ENCODE measurements around the gene RFTN2. TPM values are rescaled to one million over a fixed set of nuclear protein-coding genes. Genes with fewer than 3 reads are reported as not detected.
"Not testable (repeated sequence)": the region's sequence is repeated elsewhere in the genome, so short reads cannot be mapped to it uniquely, and the experiment has no call there.

Gene RFTN2
- total RNA-seq, 2 donors from 2014 or later, result 5.4 to 11.4 TPM

DNA sequence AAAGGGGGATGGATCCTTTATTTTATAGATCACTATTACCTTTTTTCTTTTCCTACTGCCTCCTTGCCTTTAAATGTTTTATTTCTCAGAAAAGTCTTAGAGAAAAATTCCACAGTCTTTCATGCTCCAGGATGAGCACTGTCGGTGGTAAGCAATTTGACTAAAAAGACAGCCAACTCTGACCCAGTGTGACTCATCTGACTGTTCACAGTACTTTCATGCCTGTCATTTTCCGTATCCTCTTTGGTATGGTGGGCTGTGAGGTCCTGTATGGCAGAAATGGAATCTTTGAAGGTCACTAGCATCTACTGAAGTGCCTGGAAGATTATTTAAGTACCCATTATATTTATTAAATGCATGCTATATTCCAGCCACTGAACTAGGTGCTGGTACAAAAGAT, 2.1 kb upstream of the RFTN2 start:
- DNase-seq (ENCODE audit: low spot score), result no peak
- intact Hi-C loops (cut with DNase I), result no loop called here

DNA sequence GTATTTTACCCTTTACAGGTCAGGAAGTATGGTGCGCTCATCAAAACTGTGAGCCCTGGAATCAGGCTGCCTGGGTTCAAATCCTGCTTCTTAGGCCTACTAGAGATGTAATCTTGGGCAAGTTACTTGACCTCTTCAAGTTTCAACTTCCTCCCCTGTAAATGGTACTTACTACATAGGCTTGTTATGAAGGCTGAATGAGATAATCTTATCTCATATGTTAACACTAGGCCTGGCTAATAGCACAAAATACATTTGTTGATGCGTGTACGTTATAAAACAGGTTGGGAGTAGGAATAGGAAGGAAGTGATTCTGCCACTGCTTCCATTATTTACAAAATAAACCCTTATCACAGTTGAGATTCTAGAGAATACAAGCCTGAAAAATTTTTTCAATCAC, 1.7 kb upstream of the RFTN2 start:
- intact Hi-C loops (cut with DNase I), result no loop called here
- no peak for DNase-seq (ENCODE audit: low spot score)

DNA sequence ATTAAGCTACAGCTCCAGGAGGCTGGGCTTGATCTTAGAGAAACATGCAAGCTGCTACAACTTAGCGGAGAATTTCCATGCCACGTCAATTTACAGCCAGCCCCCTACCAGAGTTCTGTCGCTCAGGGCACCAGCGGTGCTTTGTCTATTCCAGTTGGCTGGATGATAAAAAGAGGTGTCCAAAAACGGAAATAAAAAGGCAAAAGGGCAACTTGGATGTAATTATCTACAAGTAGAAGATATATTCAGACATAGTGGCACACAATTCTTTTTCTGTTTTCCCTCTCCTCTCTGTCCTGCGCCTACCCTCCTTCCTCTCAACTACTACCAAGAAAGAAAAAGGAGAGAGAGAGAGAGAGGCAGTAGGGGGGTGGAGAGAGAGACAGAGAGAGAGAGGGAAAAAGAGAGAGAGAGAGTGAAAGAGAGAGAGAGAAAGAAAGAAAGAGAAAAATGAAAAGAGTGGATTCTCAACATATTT, 363 bp upstream of the RFTN2 start:
- intact Hi-C loops (cut with DNase I), result no loop called here
- no peak for DNase-seq (ENCODE audit: low spot score)

DNA sequence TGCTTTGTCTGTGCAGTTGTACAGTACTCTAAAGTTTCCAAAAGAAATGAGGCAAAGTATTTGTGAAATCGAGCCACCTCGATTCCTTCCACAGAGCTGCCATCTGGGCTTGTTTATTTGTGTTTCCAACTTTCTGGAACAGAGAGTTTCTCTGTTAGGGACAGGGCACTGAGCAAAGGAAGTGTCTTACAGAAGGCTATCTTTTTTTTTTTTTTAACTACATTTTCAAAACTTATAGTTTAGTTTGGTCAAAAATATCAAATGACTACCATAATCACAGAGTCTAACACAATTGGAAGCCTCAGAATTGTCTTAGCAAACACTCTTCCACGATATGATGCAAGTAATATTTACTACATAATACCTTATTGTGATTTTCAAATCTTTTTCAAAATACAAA, 796 bp downstream of the RFTN2 start:
- no peak for DNase-seq (ENCODE audit: low spot score)
- intact Hi-C loops (cut with DNase I), result no loop called here

DNA sequence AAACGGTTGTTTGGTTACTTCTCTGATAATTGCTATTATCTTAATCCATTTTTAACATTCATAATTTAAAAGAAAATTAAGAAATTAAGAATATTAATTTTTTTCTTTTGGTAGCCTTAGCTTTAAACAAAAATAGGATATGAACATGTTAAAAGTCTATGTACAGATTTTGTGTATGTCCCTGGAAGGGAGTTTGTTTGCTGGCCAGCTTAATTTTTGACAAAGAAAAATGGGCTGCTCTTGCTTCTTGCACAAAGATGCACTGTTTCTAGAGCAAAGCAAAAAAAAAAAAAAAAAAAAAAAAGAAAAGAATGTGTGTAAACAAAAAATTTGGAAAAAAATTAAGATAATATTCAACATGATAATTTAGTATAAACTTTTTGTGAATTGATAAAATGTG, 1.3 kb downstream of the RFTN2 start:
- DNase-seq (ENCODE audit: low spot score), result no peak
- intact Hi-C loops (cut with DNase I), result no loop called here

DNA sequence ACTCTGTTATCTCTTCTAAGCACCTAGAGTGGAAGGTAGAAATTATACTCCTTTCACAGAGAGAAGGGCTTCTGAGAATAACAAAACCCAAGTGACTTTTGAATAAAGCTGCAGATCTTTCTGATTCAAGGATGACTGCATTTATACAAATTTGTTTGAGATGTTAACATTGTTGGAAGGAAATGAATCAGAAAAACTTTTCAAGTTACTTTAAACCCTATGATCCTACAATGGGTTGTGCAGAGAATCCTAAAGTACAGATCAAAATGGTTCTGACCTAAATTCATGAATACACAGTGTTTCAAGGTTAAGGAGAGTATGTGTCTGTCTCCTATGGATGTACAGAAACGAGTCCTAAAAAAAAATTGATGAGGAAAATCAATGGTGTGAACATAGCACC, 1.8 kb downstream of the RFTN2 start:
- intact Hi-C loops (cut with DNase I), result no loop called here
- DNase-seq (ENCODE audit: low spot score), result no peak

DNA sequence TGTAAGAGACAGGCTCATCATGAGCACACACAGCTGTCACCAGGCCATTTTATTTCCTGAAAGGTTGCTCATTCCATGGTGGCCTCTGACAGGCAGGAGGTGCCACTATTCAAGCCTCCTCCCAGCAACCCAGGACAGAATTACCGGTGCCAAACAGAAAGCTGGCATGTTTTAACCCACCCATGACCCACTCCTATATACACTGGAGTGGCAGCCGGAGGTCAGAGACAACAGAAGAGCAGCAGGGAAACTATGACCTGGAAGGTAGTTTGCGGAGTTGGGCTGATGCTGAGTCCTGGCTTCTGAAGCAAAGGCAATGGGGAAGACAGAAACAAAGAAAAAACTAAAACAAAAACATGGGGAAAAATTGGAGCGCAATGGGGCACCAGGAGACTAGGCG, 2.3 kb downstream of the RFTN2 start:
- intact Hi-C loops (cut with DNase I), result no loop called here
- no peak for DNase-seq (ENCODE audit: low spot score)

DNA sequence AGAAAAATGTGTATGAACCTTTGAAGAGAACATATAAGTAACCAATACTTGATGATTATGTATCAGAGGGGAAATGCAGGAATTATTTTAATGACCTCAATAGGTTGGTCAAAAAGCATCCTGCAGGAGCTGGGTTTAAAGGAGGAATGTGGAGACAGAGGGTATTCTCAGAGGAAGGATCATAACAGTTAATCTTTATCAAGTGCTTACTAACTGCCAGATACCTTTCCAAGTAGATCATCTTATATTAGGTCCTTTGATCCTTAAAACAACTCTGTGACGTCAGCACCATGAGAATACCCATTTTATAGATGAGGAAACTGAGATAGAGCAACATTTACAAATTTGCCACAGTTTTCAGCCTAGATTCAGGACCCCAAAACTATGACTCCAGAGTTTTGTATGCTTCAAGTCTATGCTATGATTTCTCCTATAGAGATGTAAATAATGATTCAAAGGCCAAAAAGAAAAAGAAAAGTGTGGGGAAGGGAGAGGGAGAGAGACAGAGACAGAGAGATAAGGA, 3.0 kb downstream of the RFTN2 start:
- intact Hi-C loops (cut with DNase I), result no loop called here
- no peak for DNase-seq (ENCODE audit: low spot score)

DNA sequence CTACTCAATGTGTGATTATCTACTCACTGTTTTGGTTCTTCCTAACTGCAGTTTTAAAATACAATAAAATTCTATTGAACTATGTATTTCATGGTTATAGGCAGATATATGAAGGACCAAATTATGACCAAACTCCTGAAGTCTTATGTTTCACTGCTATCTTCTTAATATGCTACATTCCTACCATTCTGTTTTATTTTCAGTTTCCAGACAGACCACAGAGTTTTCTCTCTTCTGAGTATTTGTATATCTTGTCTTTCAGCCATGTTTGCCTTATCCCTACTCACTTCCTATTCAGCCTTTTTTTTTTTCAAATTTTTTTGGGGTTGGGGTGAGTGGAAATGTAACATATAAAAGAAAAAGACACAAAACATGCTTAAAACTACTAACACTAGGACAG, 6.3 kb downstream of the RFTN2 start:
- intact Hi-C loops (cut with DNase I), result no loop called here
- no peak for DNase-seq (ENCODE audit: low spot score)

DNA sequence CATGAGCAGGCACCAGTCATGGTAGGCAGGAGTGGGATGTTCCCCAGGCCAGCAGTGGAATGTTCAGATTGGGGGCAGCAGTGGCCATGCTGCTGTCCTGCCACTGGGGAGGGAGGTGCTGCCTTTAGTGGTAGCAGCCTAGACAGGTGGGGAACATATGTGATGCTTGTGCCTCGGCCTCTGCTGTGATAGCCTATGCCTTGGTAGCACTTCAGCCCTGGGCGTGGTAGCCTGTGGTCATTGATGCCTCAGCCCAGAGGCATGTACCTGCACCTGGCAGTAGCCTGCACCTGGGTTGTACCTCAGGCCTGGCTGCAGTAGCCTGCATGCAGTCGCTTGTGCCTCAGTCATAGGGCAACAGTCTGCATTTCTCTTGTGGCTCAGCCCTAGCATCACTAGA, 7.1 kb downstream of the RFTN2 start:
- no peak for DNase-seq (ENCODE audit: low spot score)
- intact Hi-C loops (cut with DNase I), result no loop called here

DNA sequence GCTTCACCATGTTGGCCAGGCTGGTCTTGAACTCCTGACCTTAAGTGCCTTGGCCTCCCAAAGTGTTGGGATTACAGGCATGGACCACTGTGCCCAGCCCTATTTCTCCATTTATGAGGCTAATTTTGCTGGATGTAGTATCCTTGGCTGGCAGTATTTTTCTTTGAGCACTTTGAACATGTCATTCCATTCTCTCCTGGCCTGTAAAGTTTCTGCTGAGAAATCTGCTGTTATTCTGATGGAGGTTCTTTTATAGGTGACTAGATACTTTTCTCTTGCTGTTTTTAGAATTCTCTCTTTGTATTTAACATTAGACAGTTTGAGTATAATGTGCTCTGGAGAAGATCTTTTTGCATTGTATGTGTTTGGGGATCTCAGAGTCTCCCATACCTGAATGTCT, 9.1 kb downstream of the RFTN2 start:
- intact Hi-C loops (cut with DNase I), result no loop called here
- DNase-seq (ENCODE audit: low spot score), result no peak

DNA sequence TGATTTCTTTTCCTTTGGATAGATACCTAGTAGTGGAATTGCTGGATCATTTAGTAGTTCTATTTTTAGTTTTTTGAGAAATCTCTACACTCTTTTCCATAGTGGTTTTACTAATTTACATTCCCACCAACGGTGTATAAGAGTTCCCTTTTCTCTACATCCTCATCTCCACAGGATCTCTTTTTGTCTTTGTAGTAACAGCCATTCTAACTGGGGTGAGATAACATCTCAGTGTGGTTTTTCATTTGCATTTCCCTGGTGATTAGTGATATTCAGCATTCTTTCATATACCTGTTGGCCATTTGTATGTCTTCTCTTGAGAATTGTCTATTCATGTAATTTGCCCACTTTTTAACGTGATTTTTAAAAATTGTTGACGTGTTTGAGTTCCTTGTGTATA, 13.8 kb downstream of the RFTN2 start:
- intact Hi-C loops (cut with DNase I), result no loop called here
- DNase-seq (ENCODE audit: low spot score), result no peak

DNA sequence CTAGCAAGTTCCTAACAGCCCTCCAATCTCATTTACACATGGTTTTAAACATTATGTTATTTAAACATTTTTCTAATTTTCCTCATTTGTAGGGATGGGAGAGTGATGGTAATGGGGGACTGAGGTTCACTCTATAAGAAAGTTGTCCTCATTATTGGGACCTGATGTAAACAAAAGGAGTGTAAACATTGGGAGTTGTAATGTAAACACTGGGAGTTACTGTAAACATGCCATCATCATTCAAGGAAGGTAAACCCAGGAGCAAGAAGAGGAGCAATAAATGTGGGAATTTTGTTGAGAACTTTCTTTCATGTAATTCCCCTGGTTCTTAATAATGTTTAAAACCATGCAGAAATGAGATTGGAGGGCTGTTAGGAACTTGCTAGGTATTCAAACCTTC, 17.8 kb downstream of the RFTN2 start:
- intact Hi-C loops (cut with DNase I), result no loop called here

DNA sequence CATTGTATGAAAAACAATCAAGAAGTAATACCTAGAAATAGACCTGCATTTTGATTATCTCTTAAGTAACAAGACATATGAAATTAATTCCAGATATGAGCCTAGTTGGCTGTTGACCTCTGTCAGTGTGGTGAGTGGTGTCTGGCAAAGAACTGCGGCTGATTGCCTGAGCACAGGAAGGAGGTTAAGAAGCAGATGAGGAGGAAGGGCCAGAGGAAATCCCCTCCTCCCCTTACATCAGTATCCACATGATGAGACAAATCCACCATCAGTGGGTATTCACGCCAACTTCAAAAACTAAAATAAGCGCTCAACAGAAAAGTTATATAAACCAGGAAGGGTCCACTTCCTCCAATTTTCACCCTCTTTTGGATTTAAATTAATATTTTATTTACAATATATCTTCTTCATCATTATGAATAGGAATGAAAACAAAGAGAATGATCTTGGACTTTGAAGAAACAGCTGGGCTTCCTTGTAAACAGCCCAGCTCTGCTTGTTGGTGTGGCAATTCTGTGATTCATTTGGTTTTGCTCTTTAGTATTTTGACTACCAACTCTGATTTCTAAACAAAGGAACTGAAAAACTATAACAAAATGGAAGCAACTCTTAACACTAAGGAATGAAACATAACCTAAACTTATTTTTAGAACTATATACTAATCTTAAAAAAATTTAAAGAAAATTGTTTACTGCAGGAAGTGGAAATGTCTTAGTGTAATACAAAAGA, 27.3 kb downstream of the RFTN2 start:
- intact Hi-C loops (cut with DNase I), result no loop called here
- no peak for DNase-seq (ENCODE audit: low spot score)

More for the DNA sequence above, 17.8 kb downstream of the RFTN2 start:
- DNase-seq (ENCODE audit: low spot score), result no peak

DNA sequence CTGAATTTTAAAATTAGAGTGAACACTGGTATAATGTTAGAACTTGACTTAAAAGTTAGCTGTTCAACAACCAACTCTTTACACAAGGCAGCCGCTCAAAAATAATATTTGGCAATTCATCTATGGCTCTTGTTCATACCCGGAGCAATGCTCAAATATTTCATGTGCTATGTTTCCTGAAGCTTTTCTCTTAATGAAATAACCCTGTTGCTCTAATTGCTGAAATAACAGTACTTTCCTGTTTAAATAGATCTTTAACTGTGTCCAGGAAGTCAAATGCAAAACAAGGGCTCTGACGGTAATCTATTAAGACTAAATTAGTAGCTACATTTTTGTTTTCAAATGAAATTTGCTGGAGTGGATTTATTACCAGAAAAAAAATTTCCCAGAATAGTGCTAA, 33.7 kb downstream of the RFTN2 start:
- intact Hi-C loops (cut with DNase I), result no loop called here
- DNase-seq (ENCODE audit: low spot score), result no peak

DNA sequence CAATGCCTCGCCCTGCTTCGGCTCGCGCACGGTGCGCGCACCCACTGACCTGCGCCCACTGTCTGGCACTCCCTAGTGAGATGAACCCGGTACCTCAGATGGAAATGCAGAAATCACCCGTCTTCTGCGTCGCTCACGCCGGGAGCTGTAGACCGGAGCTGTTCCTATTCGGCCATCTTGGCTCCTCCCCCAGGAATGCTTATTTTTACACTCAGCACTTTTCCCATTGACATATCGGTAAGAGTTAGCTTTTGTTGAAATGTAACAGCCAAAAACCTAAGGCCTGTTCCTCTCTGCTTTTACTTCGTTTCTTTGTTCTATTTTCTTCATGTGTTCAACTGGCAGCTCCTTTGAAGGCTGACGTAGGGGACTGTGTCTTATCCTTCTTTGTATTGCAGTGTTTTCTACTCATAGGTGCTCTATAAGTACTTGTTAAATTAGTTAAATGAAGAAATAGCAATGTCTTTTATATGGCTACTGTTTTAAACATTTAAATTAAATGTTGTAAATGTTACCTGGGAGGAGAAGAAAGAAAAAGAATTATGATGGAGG, 34.7 kb downstream of the RFTN2 start:
- intact Hi-C loops (cut with DNase I), result not testable (repeated sequence)

DNA sequence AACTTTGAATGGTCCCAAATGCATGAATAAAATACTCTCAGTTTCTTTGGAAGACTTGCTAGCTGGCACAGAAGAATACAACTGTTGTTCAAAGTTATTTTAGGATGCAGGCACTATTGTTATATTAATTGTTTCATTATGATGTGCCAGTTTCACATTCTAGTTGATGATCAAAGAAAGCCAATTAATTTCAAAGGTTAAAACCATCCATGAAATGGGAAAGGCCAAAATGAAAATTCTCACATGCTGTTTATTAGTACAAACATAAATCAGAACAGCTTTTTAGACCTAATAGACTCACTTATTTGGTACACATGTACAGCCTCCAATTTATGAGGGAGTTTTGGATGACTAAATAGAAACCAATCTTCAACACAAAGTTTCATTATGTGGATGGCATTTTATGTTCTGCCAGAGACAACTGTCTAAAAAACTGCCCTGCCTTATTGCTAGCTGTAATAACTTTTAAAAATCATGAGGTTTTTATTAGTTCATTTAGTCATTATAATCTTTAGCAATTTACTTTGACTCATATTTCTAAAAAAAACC, 42.2 kb downstream of the RFTN2 start:
- intact Hi-C loops (cut with DNase I), result no loop called here
- no peak for DNase-seq (ENCODE audit: low spot score)

More for the DNA sequence above, 34.7 kb downstream of the RFTN2 start:
- DNase-seq (ENCODE audit: low spot score), result not testable (repeated sequence)

DNA sequence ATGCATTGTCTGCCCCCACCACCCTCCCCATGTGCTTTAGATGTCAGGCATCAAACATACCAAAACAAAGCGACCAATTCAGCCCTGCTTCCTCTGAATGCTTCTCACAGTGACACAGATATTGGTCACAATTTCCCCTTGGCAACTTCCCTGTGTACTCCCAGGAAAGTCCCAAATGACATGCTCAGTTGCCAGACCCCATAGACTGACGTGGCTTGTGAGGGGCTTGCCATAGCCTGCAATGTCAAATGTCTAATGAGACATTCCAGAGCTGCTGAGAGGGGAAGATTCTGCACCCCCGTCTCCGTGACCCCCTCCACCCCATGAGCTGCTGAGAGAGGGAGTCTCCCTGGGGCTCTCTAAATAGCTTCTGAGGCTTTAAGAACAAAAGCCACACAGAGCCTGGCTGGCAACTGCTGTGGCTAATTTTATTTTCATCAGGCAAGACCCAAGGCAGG, 47.3 kb downstream of the RFTN2 start:
- intact Hi-C loops (cut with DNase I), result no loop called here
- DNase-seq (ENCODE audit: low spot score), result no peak

DNA sequence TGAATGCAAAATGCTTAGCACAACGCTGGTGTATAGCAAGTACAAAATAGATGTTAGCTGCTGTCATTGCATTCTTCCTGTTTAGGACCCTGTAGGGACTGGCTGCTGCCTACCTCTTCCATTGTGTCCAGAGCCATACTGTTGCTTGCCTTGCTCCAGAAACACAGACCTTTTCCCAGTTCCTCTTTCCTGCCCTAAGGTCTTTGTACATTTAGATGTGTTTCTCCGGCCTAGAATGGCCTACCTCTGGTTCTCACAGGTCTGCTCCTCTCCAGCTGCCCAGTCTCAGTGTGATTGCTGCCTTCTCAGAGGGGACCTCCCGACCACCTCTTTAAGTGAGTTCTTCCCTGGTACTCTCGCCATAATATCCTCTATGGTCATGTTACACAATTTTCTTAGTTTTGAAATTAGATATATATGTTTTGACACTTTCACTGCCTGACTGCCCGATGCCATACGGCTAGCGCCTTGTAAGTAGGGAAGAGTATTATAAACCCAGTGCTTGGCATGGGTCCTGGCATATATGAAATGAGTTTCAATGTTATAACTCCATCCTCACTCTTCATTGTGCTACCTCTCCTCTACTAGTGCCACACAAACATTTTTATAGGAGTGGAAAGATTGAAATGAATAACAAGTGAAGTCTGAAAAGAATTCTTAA, 48.3 kb downstream of the RFTN2 start:
- no peak for DNase-seq (ENCODE audit: low spot score)
- intact Hi-C loops (cut with DNase I), result no loop called here

DNA sequence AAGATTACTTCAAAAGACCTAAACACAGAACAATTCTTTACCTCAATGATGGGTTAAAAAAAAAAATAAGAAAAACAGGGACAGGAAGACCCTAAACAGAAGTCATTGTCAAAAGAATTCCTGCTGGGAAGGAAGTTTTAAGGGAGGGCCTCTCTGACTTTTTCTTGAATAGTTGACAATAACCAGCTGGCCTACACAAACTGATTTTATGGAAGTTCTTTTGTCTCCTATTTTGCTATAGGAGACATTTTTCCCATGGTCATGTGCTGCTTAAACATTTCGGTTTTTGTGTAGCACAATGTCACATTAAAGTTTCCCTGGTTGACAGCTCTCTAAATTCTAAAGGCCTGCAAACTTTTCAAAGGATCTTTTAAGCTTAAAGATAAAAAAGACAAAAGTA, 55.3 kb downstream of the RFTN2 start:
- no peak for DNase-seq (ENCODE audit: low spot score)
- intact Hi-C loops (cut with DNase I), result no loop called here
